A172 (cell line): Measurements from ENCODE around the gene SART1. TPM values are rescaled to one million over a fixed set of nuclear protein-coding genes. Genes with fewer than 3 reads are reported as not detected.
"Not testable (repeated sequence)": the region's sequence is repeated elsewhere in the genome, so short reads cannot be mapped to it uniquely, and the experiment has no call there.

Experiments used
- DNase-seq: peaks from one replicate; pipeline ENCODE4 v3.0.0-alpha.2; 2015; ENCODE audit warnings: low spot score
- total RNA-seq: library from RNA; depleted of rRNA; stranded (reverse); fragments of >200 nt; shearing (Covaris generic); gene quantifications from 2 replicates; pipeline ENCODE4 v1.2.3, GENCODE V29; 2014

Gene SART1
- total RNA-seq, 1 experiment from 2014 or later, result 35.8 TPM

- DNase-seq, result peak; percentile 91
Observed at GRCh38 chr11:66001942-66002647, 40.6 kb downstream of the SART1 start, which contains the start of the genes BANF1 and EIF1AD. BANF1 (plus strand) TSS chr11:66002503; CDS start chr11:66003251, 748 bp downstream. EIF1AD (minus strand) TSS chr11:66002157; CDS start chr11:66000389, 1,768 bp downstream.

- no peak for DNase-seq
Observed at GRCh38 chr11:66002648-66003225, 41.2 kb downstream of the SART1 start.

GRCh38 chr11:66003291-66003690 lies 41.8 kb downstream of the SART1 start:
- DNase-seq, result no peak

GRCh38 chr11:66004186-66004585 lies 42.7 kb downstream of the SART1 start:
- DNase-seq, result no peak

GRCh38 chr11:66006134-66006890 lies 44.8 kb downstream of the SART1 start:
- no peak for DNase-seq

- DNase-seq, result no peak
Observed at GRCh38 chr11:66006891-66007176, 45.3 kb downstream of the SART1 start.

GRCh38 chr11:66007201-66007634 lies 45.7 kb downstream of the SART1 start:
- peak; percentile 39 for DNase-seq

GRCh38 chr11:66008095-66008467 lies 46.5 kb downstream of the SART1 start:
- no peak for DNase-seq

GRCh38 chr11:66008468-66009101 lies 47.1 kb downstream of the SART1 start:
- DNase-seq, result peak; percentile 83

- DNase-seq, result not testable (repeated sequence)
Observed at GRCh38 chr11:66010036-66010435, 48.5 kb downstream of the SART1 start.

- peak; percentile 75 for DNase-seq
Observed at GRCh38 chr11:66011239-66011784, 49.8 kb downstream of the SART1 start.

GRCh38 chr11:66011785-66012303 lies 50.3 kb downstream of the SART1 start, which contains the start of gene CST6:
CST6 (plus strand) TSS chr11:66012008; CDS start chr11:66012045, 37 bp downstream.
- DNase-seq, result no peak

GRCh38 chr11:66012371-66012945 lies 50.9 kb downstream of the SART1 start:
- DNase-seq, result no peak

GRCh38 chr11:66012946-66013761 lies 51.6 kb downstream of the SART1 start:
- peak; percentile 72 for DNase-seq

- no peak for DNase-seq
Observed at GRCh38 chr11:66013762-66014100, 52.2 kb downstream of the SART1 start.

- DNase-seq, result no peak
Observed at GRCh38 chr11:66014804-66015453, 53.4 kb downstream of the SART1 start.

- DNase-seq, result peak; percentile 96
Observed at GRCh38 chr11:66015454-66015881, 53.9 kb downstream of the SART1 start.

GRCh38 chr11:66015936-66016792 lies 54.6 kb downstream of the SART1 start:
- no peak for DNase-seq

- no peak for DNase-seq
Observed at GRCh38 chr11:66016793-66017177, 55.3 kb downstream of the SART1 start.
